Chondrocyte (in vitro differentiated cells): ENCODE measurements around the gene BPGM. TPM values are rescaled to one million over a fixed set of nuclear protein-coding genes. Genes with fewer than 3 reads are reported as not detected.

Experiments
- DNase-seq: peaks from one replicate; pipeline ENCODE4 v3.0.0; 2021; ENCODE audit warnings: mixed read lengths, low spot score
- H3K27ac Mint-ChIP-seq: one replicate; pipeline ENCODE4 v1.8.0; 2021; ENCODE audit warnings: mild to moderate bottlenecking, moderate library complexity, mixed read lengths; ENCODE audit not compliant: unreplicated experiment
- H3K27me3 Mint-ChIP-seq: 2 replicates; pipeline ENCODE4 v1.8.0; 2021; ENCODE audit warnings: low read depth, mixed read lengths
- H3K36me3 Mint-ChIP-seq: 2 replicates; pipeline ENCODE4 v1.8.0; 2021; ENCODE audit warnings: low read depth, mixed read lengths
- H3K4me1 Mint-ChIP-seq: 2 replicates; pipeline ENCODE4 v1.8.0; 2021; ENCODE audit warnings: low read depth, mild to moderate bottlenecking, mixed read lengths
- H3K4me3 Mint-ChIP-seq: one replicate; pipeline ENCODE4 v1.8.0; 2021; ENCODE audit warnings: mild to moderate bottlenecking, moderate library complexity, mixed read lengths; ENCODE audit not compliant: unreplicated experiment
- H3K9me3 Mint-ChIP-seq: 2 replicates; pipeline ENCODE4 v1.8.0; 2021; ENCODE audit warnings: low read depth, mixed read lengths
- total RNA-seq: library from RNA; stranded (reverse); gene quantifications from 3 replicates; pipeline ENCODE4 v1.2.1, GENCODE V29; 2021
- TF ChIP-seq, protein P1 (sequence below): fragments of 200-600 bp; sonication (generic); IDR thresholded peaks from 2 replicates; pipeline ENCODE4 v1.5.0; 2021; ENCODE audit warnings: antibody characterized with exemption, mild to moderate bottlenecking, moderate library complexity

Gene BPGM
- total RNA-seq, 1 donor from 2014 or later: 29.6 TPM

DNA sequence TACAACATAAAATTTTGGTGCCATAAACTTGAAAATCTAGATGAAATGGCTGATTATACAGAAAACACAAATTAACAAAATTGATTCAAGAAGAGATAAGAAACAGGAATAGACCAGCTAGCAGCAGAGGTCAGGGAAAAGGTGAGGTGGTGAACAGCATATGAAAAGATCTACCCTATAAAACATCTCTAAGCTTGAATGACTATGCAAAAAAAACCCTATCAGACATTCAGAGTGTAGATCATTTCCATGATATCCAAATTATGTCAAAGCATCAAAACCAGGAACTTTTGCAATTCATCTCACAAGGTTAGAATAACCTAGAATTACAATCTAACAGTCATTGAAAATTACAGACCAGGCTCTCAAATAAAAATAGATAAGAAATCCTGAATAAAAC, 14.6 kb upstream of the BPGM start:
- peaks cover 7% of the 10 kb centered on the region for H3K4me1 Mint-ChIP-seq
- no peak overlapping the region for H3K27ac Mint-ChIP-seq
- H3K4me3 Mint-ChIP-seq: no peak overlapping the region
- peaks cover 2% of the 10 kb centered on the region for H3K36me3 Mint-ChIP-seq
- TF ChIP-seq, protein P1, sequence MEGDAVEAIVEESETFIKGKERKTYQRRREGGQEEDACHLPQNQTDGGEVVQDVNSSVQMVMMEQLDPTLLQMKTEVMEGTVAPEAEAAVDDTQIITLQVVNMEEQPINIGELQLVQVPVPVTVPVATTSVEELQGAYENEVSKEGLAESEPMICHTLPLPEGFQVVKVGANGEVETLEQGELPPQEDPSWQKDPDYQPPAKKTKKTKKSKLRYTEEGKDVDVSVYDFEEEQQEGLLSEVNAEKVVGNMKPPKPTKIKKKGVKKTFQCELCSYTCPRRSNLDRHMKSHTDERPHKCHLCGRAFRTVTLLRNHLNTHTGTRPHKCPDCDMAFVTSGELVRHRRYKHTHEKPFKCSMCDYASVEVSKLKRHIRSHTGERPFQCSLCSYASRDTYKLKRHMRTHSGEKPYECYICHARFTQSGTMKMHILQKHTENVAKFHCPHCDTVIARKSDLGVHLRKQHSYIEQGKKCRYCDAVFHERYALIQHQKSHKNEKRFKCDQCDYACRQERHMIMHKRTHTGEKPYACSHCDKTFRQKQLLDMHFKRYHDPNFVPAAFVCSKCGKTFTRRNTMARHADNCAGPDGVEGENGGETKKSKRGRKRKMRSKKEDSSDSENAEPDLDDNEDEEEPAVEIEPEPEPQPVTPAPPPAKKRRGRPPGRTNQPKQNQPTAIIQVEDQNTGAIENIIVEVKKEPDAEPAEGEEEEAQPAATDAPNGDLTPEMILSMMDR: no peak
- DNase-seq: no peak
- H3K9me3 Mint-ChIP-seq: no peaks in the 10 kb centered on the region
- H3K27me3 Mint-ChIP-seq: peaks cover 9% of the 10 kb centered on the region

DNA sequence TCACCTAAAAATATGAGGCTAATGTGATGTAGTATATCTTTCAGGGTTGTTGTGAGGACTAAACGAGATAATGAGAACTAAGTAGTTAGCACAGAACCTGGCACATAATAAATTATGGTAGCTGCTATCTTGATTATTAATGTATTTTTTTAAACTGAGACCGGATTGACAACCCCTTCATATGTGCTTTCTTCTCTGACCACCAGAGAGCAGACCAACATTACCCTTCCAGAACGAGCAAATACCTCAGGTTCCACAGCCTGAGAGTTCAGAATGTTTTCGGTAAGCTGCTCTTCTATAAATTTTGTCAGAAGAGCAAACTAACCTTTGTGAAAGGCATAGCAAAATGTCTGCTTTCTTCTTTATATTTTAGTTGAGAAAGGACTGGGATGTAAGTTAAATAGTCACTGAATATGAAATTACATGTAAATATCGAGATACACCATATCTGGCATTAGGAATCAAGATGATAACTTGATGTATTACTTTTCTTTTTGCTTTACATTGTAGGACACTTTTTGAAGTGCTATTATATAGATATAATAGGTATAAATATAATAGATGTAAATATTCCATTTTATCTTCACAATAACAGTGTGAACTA, 13.6 kb upstream of the BPGM start:
- H3K9me3 Mint-ChIP-seq: no peaks in the 10 kb centered on the region
- peaks cover 1% of the 10 kb centered on the region for H3K36me3 Mint-ChIP-seq
- DNase-seq: no peak
- TF ChIP-seq, protein P1: peak; percentile 82
- no peak overlapping the region for H3K27ac Mint-ChIP-seq
- H3K4me1 Mint-ChIP-seq: peaks cover 7% of the 10 kb centered on the region
- H3K4me3 Mint-ChIP-seq: no peak overlapping the region
- H3K27me3 Mint-ChIP-seq: peaks cover 4% of the 10 kb centered on the region

DNA sequence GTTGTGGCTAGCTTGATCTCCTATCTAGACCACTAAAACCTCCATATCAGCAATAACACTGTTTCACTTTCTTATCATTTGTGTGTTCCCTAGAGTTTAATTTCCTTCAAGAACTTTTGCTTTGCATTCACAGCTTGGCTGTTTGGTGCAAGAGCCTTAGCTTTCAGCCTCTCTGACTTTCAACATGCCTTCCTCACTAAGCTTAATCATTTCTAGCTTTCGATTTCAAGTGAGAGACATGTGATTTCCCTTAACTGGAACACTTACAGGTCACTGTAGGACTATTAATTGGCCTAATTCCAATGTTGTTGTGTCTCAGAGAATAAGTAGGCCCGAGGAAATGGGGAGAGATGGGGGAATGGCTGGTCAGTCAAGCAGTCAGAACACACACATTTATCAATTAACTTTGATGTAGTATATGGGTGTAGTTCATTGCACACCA, 10.6 kb upstream of the BPGM start:
- no peak overlapping the region for H3K4me3 Mint-ChIP-seq
- no peaks in the 10 kb centered on the region for H3K9me3 Mint-ChIP-seq
- peaks cover 7% of the 10 kb centered on the region for H3K4me1 Mint-ChIP-seq
- H3K36me3 Mint-ChIP-seq: no peaks in the 10 kb centered on the region
- H3K27ac Mint-ChIP-seq: no peak overlapping the region
- DNase-seq: no peak
- H3K27me3 Mint-ChIP-seq: no peaks in the 10 kb centered on the region
- TF ChIP-seq, protein P1: no peak

DNA sequence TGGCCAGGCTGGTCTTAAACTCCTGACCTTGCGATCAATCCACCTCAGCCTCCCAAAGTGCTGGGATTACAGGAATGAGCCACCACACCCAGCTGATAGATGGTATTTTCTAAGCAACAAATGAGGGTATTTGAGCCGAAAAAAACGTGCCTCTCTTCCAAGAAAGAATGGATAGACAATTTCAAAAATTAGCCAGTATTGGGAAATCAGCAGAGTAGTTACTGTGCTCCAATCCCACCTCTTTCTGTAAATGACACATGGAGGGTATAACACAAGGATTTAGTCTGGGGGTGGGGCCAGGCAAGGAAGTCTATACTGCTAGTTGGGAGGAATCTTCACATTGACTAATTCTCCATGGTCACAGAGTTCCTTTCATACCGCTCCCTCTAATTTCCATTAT, 9.2 kb upstream of the BPGM start:
- Mint-ChIP-seq H3K4me1 (peaks cover 7% of the 10 kb centered on the region), H3K4me3 (no peak overlapping the region)

DNA sequence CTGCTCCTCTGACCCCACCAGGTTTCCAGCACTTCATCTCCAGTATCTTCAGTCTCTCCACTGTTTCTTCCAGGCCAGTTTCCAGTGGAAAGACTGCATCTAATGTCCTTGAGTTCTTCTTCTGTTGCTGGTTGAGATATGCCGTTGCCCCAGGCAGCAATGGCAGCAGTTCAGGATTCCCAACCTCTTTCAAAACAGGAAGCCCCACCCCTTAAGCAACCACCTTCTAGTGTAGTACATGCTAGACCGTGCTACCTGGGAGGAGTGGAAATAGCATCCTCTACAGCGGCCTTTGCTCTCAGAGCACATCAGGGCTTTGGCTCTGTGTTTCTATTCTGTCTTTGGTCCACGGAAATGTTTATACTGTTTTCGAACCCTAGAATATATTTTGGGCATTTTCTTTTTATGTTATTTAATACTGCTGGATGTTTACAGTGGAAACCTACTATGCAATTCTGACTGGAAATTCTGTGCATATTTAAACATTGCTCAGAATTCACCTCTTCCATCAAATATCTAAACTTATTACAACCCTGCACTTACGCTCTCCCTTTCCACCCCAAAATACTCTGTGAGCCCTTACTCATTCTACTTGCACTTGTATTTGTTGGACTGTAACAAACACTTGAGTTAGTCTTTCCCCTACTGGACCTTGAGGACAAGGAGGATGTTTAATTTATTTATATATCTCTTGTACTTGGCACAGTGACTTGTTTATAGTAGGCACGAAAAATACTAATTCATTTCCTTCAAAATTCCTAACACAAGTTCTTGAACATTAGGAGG, 8.5 kb upstream of the BPGM start:
- Mint-ChIP-seq H3K27me3 (no peaks in the 10 kb centered on the region), H3K36me3 (no peaks in the 10 kb centered on the region)
- DNase-seq: no peak

More for the DNA sequence above, 9.2 kb upstream of the BPGM start:
- no peaks in the 10 kb centered on the region for H3K9me3 Mint-ChIP-seq
- H3K27ac Mint-ChIP-seq: no peak overlapping the region
- no peaks in the 10 kb centered on the region for H3K27me3 Mint-ChIP-seq
- H3K36me3 Mint-ChIP-seq: no peaks in the 10 kb centered on the region
- DNase-seq: no peak
- TF ChIP-seq, protein P1: no peak

More for the DNA sequence above, 8.5 kb upstream of the BPGM start:
- H3K4me3 Mint-ChIP-seq: no peak overlapping the region
- H3K27ac Mint-ChIP-seq: no peak overlapping the region
- TF ChIP-seq, protein P1: no peak
- H3K9me3 Mint-ChIP-seq: no peaks in the 10 kb centered on the region
- H3K4me1 Mint-ChIP-seq: peaks cover 3% of the 10 kb centered on the region
